Liver (tissue), 9 donors: ENCODE results near the gene SYTL3. TPM values are rescaled to one million over a fixed set of nuclear protein-coding genes. Genes with fewer than 3 reads are reported as not detected.

Experiments
- DNase-seq: peaks from one replicate; pipeline ENCODE4 v3.0.0-alpha.2; 2017; ENCODE audit warnings: low spot score
- H3K27ac ChIP-seq, 2 donors: one replicate each; pipeline ENCODE4 v1.7.0; 2013; ENCODE audit warnings: inconsistent platforms in 2 of 2, low read length in 2 of 2, control low read depth in 1 of 2, low read depth in 1 of 2, mild to moderate bottlenecking in 1 of 2
- H3K27me3 ChIP-seq, 4 donors: one replicate each; pipeline versions ENCODE4 v1.6.1 to v1.7.0; 2013; ENCODE audit warnings: low read length in 3 of 4, inconsistent platforms in 1 of 4, mild to moderate bottlenecking in 1 of 4, moderate library complexity in 1 of 4; ENCODE audit not compliant: control insufficient read depth in 4 of 4, insufficient read depth in 4 of 4
- H3K36me3 ChIP-seq, 4 donors: one replicate each; pipeline versions ENCODE4 v1.6.1 to v1.7.0; 2013; ENCODE audit warnings: low read length in 3 of 4, mild to moderate bottlenecking in 3 of 4, low read depth in 1 of 4, moderate library complexity in 1 of 4; ENCODE audit not compliant: control insufficient read depth in 4 of 4, insufficient read depth in 3 of 4
- H3K4me1 ChIP-seq, 4 donors: one replicate each; pipeline versions ENCODE4 v1.6.1 to v1.7.0; 2013; ENCODE audit warnings: low read length in 3 of 4, mild to moderate bottlenecking in 3 of 4, moderate library complexity in 1 of 4; ENCODE audit not compliant: control insufficient read depth in 4 of 4, insufficient read depth in 4 of 4
- H3K4me3 ChIP-seq, 3 donors: one replicate each; pipeline versions ENCODE4 v1.6.1 to v1.7.0; 2013; ENCODE audit warnings: low read length in 3 of 3, control low read depth in 1 of 3, low read depth in 1 of 3, mild to moderate bottlenecking in 1 of 3
- H3K9ac ChIP-seq, 2 donors: one replicate each; pipeline ENCODE4 v1.7.0; 2013; ENCODE audit warnings: low read length in 2 of 2, mild to moderate bottlenecking in 2 of 2, moderate library complexity in 2 of 2, control low read depth in 1 of 2, low read depth in 1 of 2
- H3K9me3 ChIP-seq, 4 donors: one replicate each; pipeline versions ENCODE4 v1.6.1 to v1.7.0; 2013; ENCODE audit warnings: low read length in 3 of 4; ENCODE audit not compliant: control insufficient read depth in 4 of 4
- CTCF ChIP-seq: fragments of 150-350 bp; IDR thresholded peaks from 2 replicates; pipeline ENCODE4 v1.5.1; 2017; ENCODE audit warnings: improper control_type of control experiment, low read depth, low read length; ENCODE audit not compliant: missing input control
- EGR1 ChIP-seq, 2 donors: IDR thresholded peaks; 2 replicates each; pipeline ENCODE4 v1.6.1; 2016 to 2018; ENCODE audit warnings: antibody characterized with exemption in 2 of 2, low read depth in 2 of 2
- FOXA1 ChIP-seq: IDR thresholded peaks from 2 replicates; pipeline ENCODE4 v1.6.1; 2016; ENCODE audit warnings: antibody characterized with exemption
- FOXA2 ChIP-seq: IDR thresholded peaks from 2 replicates; pipeline ENCODE4 v1.6.1; 2016; ENCODE audit warnings: antibody characterized with exemption
- GABPA ChIP-seq, 2 donors: IDR thresholded peaks in 1 of 2; conservative IDR thresholded peaks in 1 of 2; 2 replicates each; pipeline ENCODE4 v1.6.1; 2016; ENCODE audit warnings: antibody characterized with exemption in 2 of 2, mild to moderate bottlenecking in 1 of 2, moderate library complexity in 1 of 2
- HNF4A ChIP-seq, 2 donors: conservative IDR thresholded peaks; 2 replicates each; pipeline ENCODE4 v1.6.1; 2016; ENCODE audit warnings: antibody characterized with exemption in 2 of 2, mild to moderate bottlenecking in 2 of 2
- HNF4G ChIP-seq: IDR thresholded peaks from 2 replicates; pipeline ENCODE4 v1.6.1; 2016; ENCODE audit warnings: antibody characterized with exemption
- JUND ChIP-seq, 2 donors: IDR thresholded peaks; 2 replicates each; pipeline ENCODE4 v1.6.1; 2016; ENCODE audit warnings: antibody characterized with exemption in 2 of 2
- MAX ChIP-seq: IDR thresholded peaks from 2 replicates; pipeline ENCODE4 v1.6.1; 2016; ENCODE audit warnings: antibody characterized with exemption
- NR2F2 ChIP-seq: IDR thresholded peaks from 2 replicates; pipeline ENCODE4 v1.6.1; 2016; ENCODE audit warnings: antibody characterized with exemption
- RAD21 ChIP-seq, 2 donors: IDR thresholded peaks; 2 replicates each; pipeline ENCODE4 v1.6.1; 2016; ENCODE audit warnings: antibody characterized with exemption in 2 of 2, mild to moderate bottlenecking in 2 of 2
- REST ChIP-seq: IDR thresholded peaks from 2 replicates; pipeline ENCODE4 v1.6.1; 2016; ENCODE audit warnings: antibody characterized with exemption, mild to moderate bottlenecking
- RXRA ChIP-seq, 2 donors: IDR thresholded peaks; 2 replicates each; pipeline ENCODE4 v1.6.1; 2017 to 2018; ENCODE audit warnings: antibody characterized with exemption in 2 of 2, mild to moderate bottlenecking in 1 of 2
- SP1 ChIP-seq: IDR thresholded peaks from 2 replicates; pipeline ENCODE4 v1.6.1; 2018; ENCODE audit warnings: antibody characterized with exemption, mild to moderate bottlenecking
- TAF1 ChIP-seq: conservative IDR thresholded peaks from 2 replicates; pipeline ENCODE4 v1.6.1; 2016; ENCODE audit warnings: antibody characterized with exemption, mild to moderate bottlenecking
- YY1 ChIP-seq: IDR thresholded peaks from 2 replicates; pipeline ENCODE4 v1.6.1; 2016; ENCODE audit warnings: antibody characterized with exemption, mild to moderate bottlenecking
- ZBTB33 ChIP-seq: IDR thresholded peaks from 2 replicates; pipeline ENCODE4 v1.6.1; 2016; ENCODE audit warnings: antibody characterized with exemption
- WGBS: extraction: QIAGEN DNeasy Blood & Tissue Kit; methylation state at CpG from one replicate; pipeline ENCODE4 v1.1.7; 2013; 5-methylcytosine and 5-hydroxymethylcytosine counted together
- polyA plus RNA-seq, 2 donors: library from polyadenylated mRNA; stranded (reverse) in 1 of 2; unstranded in 1 of 2; fragments of 200-250 nt in 1 of 2; fragments of >200 nt in 1 of 2; fragmentation: Nextera tagmentation in 1 of 2; extraction: Ambion mirVana in 1 of 2; gene quantifications; one replicate each; pipeline versions ENCODE4 v1.2.1 to v1.2.3, GENCODE V29; 2013 to 2015
- total RNA-seq, 2 donors: library from RNA; depleted of rRNA; stranded (reverse); fragments of >200 nt; gene quantifications; one replicate each; pipeline ENCODE4 v1.2.3, GENCODE V29; 2014
- donor health status: healthy.
- donor health status: healthy.
- donor health status: healthy.
- donor health status: healthy.
- donor health status: healthy.

SYTL3 gene
- total and polyA plus RNA-seq, 4 donors = 0.28 to 1.7 (median 0.51) TPM

- H3K4me3 ChIP-seq = no peak overlapping the region
- WGBS = 95% methylated on average over 18 of the region's 18 CpGs
- no peaks in the 10 kb centered on the region for H3K36me3 ChIP-seq
- H3K27ac ChIP-seq = no peak overlapping the region
- no peak for TF ChIP-seq EGR1 (IDR thresholded peaks at IDR 0.05; ENCODE audit: low read depth in 2 of 2)
- TF ChIP-seq HNF4A (conservative IDR thresholded peaks at IDR 0.05) = no peak
- no peak for TF ChIP-seq GABPA (IDR thresholded peaks at IDR 0.05 in 1 of 2, conservative IDR thresholded peaks at IDR 0.05 in 1 of 2)
- no peak for TF ChIP-seq TAF1
- no peak for TF ChIP-seq HNF4G
- no peak for TF ChIP-seq FOXA1
- TF ChIP-seq NR2F2 = no peak
- no peak for TF ChIP-seq FOXA2
- no peak for TF ChIP-seq MAX
- no peak for TF ChIP-seq ZBTB33
- no peak for TF ChIP-seq JUND (IDR thresholded peaks at IDR 0.05)
- no peak for TF ChIP-seq YY1
- TF ChIP-seq SP1 = no peak
- TF ChIP-seq RXRA (IDR thresholded peaks at IDR 0.05) = no peak
- TF ChIP-seq RAD21 (IDR thresholded peaks at IDR 0.05) = no peak
- TF ChIP-seq CTCF = no peak
- no peak for TF ChIP-seq REST
- peaks cover 0 to 8% (median 3%) of the 10 kb centered on the region in 4 donors for H3K9me3 ChIP-seq
- H3K27me3 ChIP-seq = no peaks in the 10 kb centered on the region
- H3K4me1 ChIP-seq = no peaks in the 10 kb centered on the region
- DNase-seq = no peak
- H3K9ac ChIP-seq = no peak overlapping the region
These were observed 80.7 kb downstream of the SYTL3 start for GRCh38 chr6:158730541-158730907.

GRCh38 chr6:158735009-158735408 lies 85.2 kb downstream of the SYTL3 start:
- Histone ChIP-seq H3K27me3 (no peaks in the 10 kb centered on the region), H3K4me3 (no peak overlapping the region), H3K9me3 (peaks cover 0 to 8% (median 4%) of the 10 kb centered on the region in 4 donors), H3K27ac (no peak overlapping the region), H3K4me1 (peaks cover 0 to 8% (median 2%) of the 10 kb centered on the region in 4 donors), H3K36me3 (no peaks in the 10 kb centered on the region), H3K9ac (no peak overlapping the region)
- TF ChIP-seq FOXA1 (no peak), GABPA (IDR thresholded peaks at IDR 0.05 in 1 of 2, conservative IDR thresholded peaks at IDR 0.05 in 1 of 2) (no peak), TAF1 (no peak)
- 83% methylated on average over 3 of the region's 3 CpGs for WGBS
- DNase-seq = no peak
